ENCODE measurements around the gene ZNF592.
"Not testable (repeated sequence)": the region's sequence is repeated elsewhere in the genome, so short reads cannot be mapped to it uniquely, and the experiment has no call there.

ZNF592 gene

GRCh38 chr15:84839714-84840113 is 91.3 kb downstream of the ZNF592 start:
- no peak for TF ChIP-seq CTCF (IDR thresholded peaks at IDR 0.05; ENCODE audit: low read depth, low read length, missing control alignments)
- no peak for DNase-seq (ENCODE audit: low read depth)
- H3K4me3 ChIP-seq (ENCODE audit: low read depth, low read length): no peak overlapping the region

DNA sequence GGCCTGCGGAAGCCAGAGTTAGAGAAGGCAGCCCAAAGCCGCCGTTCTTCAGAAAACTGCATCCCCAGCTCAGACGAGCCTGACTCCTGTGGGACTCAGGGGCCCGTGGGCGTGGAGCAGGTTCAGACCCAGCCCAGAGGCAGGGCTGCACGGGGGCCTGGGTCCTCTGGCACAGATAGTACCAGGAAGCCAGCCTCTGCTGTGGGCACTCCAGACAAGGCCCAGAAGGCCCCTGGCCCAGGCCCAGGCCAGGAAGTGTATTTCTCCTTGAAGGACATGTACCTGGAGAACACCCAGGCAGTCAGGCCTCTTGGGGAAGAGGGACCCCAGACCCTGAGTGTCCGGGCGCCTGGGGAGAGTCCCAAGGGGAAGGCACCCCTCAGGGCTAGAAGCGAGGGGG is 91.9 kb downstream of the ZNF592 start:
- H3K4me3 ChIP-seq (ENCODE audit: low read depth, low read length): no peak overlapping the region
- no peak for DNase-seq (ENCODE audit: low read depth)
- no peak for TF ChIP-seq CTCF (IDR thresholded peaks at IDR 0.05; ENCODE audit: low read depth, low read length, missing control alignments)

DNA sequence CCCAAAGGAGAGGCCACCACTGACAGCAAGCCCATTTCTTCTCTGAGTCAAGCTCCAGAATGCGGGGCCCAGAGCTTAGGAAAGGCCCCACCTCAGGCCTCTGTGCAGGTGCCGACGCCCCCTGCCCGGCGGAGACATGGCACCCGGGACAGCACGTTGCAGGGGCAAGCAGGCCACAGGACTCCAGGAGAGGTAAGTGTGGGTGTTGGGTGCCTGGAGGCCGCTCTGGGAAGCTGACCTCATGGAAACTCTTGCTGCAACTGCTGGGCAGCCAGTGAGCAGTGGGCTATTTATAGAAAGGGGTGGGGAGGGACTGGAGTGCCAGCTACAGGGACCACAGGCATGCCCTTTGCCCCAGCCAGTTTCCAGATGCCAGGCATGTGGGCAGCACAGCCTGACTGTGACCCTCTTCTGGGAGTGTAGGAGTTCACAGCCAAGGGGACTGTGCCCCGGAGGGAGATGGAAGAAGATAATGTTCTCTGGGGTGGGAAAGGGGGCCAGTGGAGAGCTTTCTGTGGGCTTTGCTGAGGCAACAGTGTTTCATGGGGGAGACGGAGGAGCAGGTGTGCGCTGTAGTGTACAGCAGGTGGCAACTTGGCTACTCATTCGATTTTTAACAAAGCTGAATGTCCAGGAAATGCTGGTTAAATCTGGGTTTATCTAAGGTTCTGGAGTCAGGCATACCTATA is 92.5 kb downstream of the ZNF592 start:
- no peak for DNase-seq (ENCODE audit: low read depth)
- no peak overlapping the region for H3K4me3 ChIP-seq (ENCODE audit: low read depth, low read length)
- TF ChIP-seq CTCF (IDR thresholded peaks at IDR 0.05; ENCODE audit: low read depth, low read length, missing control alignments): no peak

GRCh38 chr15:84842781-84843180 is 94.4 kb downstream of the ZNF592 start:
- H3K4me3 ChIP-seq (ENCODE audit: low read depth, low read length): no peak overlapping the region
- no peak for DNase-seq (ENCODE audit: low read depth)
- TF ChIP-seq CTCF (IDR thresholded peaks at IDR 0.05; ENCODE audit: low read depth, low read length, missing control alignments): no peak

DNA sequence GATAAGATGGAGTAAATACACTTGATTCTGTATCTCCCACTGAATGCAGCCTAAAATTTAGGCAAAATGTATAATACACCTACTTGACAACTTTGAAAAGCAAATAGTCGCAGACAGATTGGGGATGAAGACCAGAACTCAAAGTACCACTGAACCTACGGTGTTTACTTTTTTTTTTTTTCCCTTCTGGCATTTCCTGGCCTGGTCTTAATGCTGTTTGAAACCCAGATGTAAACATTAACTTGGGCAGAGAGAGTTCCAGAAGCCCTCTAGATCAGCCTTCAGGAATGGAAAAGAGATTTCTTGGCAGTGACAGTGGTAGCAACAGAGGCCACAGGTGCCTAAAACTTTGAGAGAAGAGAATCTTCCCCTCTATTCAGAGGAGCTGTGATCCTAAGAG is 96.6 kb downstream of the ZNF592 start:
- no peak for TF ChIP-seq CTCF (IDR thresholded peaks at IDR 0.05; ENCODE audit: low read depth, low read length, missing control alignments)
- no peak for DNase-seq (ENCODE audit: low read depth)
- no peak overlapping the region for H3K4me3 ChIP-seq (ENCODE audit: low read depth, low read length)

DNA sequence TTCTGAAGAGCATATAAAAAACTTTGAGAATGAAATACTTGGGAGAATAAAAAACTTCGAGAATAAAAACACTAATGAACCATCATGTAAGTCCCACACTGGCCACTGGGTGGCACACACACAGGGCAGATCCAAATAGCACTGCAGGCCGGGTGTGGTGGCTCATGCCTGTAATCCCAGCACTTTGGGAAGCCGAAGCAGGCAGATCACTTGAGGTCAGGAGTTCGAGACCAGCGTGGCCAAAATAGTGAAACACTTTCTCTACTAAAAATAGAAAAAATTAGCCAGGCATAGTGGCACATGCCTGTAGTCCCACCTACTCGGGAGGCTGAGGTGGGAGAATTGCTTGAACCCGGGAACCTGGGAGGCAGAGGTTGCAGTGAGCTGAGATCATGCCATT is 97.2 kb downstream of the ZNF592 start:
- H3K4me3 ChIP-seq (ENCODE audit: low read depth, low read length): not testable (repeated sequence)
- peak; percentile 12 for DNase-seq (ENCODE audit: low read depth)
- peak; percentile 62 for TF ChIP-seq CTCF (IDR thresholded peaks at IDR 0.05; ENCODE audit: low read depth, low read length, missing control alignments)

DNA sequence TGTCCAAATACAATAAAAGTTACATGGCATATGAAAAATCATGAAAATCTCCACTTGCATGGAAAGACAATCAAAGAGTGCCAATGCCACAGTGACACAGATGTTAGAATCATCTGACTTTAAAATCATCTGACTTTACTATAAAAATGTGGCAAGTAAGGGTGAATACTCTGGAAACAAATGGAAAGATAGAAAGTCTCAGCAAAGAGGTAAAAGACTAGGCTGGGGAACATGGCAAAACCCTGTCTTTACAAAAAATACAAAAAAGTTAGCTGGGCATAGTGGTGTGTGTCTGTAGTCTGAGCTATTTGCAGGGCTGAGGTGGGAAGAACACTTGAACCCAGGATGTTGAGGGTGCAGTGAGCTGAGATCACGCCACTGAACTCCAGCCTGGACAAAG is 97.9 kb downstream of the ZNF592 start:
- no peak for DNase-seq (ENCODE audit: low read depth)
- H3K4me3 ChIP-seq (ENCODE audit: low read depth, low read length): no peak overlapping the region
- TF ChIP-seq CTCF (IDR thresholded peaks at IDR 0.05; ENCODE audit: low read depth, low read length, missing control alignments): no peak

All from GM12864 (cell line).